GM19452 (cell line): ENCODE results near the gene EPS15.
"Not testable (repeated sequence)": the region's sequence is repeated elsewhere in the genome, so short reads cannot be mapped to it uniquely, and the experiment has no call there.

Experiments used
- ATAC-seq: cut with Tn5 transposase; IDR thresholded peaks from one replicate; pipeline ENCODE4 v1.9.1; 2021; ENCODE audit not compliant: unreplicated experiment

Gene EPS15

GRCh38 chr1:51543858-51544257, 24.8 kb upstream of the EPS15 start:
- no peak for ATAC-seq

- ATAC-seq = no peak
These were observed 23.3 kb upstream of the EPS15 start for GRCh38 chr1:51542158-51542953.

GRCh38 chr1:51541313-51542050, 22.4 kb upstream of the EPS15 start:
- no peak for ATAC-seq

GRCh38 chr1:51537568-51537967, 18.5 kb upstream of the EPS15 start:
- ATAC-seq = no peak

DNA sequence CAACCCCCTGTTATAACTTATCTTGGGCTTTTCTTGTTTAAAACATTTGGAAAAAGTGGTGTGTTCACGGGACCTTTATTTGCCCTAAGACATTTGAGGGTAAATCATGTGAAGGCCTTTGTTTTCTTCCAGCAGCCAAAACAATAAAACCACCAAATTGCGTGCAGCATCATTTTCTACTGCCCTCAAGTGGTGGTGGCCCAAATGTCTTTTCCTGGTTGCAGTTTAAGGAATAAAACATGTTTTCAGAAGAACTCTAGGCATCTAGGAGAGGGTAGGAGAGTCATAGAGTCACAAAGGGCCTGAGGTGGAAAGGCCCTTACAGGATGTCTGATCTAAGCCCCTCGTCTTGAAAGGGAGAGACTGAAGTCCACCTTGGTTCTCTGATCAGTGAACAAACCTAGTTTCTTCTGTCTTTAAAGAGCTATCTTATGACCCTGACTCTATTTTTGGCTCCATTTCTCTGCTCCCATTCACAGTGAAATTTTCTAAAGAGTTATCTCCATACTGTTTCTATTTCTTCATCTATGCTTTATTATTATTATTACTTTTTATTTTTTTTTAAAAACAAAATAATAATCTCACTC, 16.0 kb upstream of the EPS15 start:
- no peak for ATAC-seq

- ATAC-seq = no peak
These were observed 15.4 kb upstream of the EPS15 start for GRCh38 chr1:51534447-51534846.

DNA sequence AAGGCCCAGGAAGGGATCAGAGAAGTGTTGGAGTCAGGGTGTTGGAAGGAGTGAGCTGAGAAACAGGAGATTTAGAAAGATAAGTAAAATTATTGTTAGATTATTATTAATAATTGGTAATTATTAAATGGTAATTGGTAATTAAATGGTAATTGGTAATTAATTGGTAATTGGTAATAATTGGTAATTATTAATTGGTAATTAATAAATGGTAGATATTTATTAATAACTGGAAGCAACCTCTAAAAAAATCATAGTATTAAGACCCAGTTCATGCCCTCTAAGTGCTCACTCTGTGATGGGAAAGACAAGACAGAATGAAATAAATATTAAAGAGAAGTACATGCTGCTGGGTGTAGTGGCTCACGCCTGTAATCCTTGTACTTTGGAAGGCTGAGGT, 13.8 kb upstream of the EPS15 start:
- ATAC-seq = no peak

GRCh38 chr1:51530447-51530846, 11.4 kb upstream of the EPS15 start:
- ATAC-seq = not testable (repeated sequence)

- ATAC-seq = no peak
These were observed 8.1 kb upstream of the EPS15 start for GRCh38 chr1:51527144-51527543.

DNA sequence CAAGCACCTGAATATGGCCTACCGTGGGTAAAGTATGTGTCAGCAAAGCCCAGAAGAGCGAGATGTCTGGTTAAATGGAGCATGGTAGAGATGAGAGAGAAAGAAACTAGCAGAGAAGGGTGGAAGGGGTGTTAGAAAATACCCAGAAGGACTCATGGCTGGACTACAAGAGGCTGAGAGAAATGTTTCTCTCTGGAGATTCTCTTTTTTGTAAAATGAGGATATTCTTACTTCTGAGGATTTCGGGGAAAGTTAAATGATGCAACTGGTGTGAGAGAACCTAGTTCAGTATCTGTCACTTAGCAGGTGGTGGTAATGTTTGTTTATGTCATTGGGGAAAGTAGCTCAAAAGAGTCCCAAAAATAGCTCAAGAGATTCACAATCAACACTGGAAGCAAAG, 7.2 kb upstream of the EPS15 start:
- ATAC-seq = no peak

- ATAC-seq = no peak
These were observed 6.2 kb upstream of the EPS15 start for GRCh38 chr1:51525295-51525694.

GRCh38 chr1:51524817-51525216, 5.8 kb upstream of the EPS15 start:
- ATAC-seq = no peak

DNA sequence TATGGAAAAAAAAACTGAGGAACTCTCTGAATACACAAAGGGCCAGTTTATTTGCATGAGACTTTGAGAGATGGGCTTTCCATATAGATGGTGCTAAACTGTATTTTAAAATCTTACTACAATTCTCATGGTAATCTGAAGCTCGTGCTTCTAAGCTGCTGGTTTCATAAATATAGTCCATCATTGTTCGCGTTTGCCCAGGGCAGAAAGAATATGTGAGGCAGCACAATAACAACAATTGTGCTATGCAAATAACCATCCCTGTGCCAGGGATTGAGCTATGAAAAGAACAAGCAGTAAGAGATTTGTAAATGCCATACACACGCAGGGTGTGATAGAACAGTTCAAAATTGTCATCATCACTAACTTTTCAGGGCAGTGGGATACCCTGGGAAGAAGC, 4.9 kb upstream of the EPS15 start:
- no peak for ATAC-seq

- no peak for ATAC-seq
These were observed 1.7 kb upstream of the EPS15 start for GRCh38 chr1:51520700-51521248.

GRCh38 chr1:51519865-51520699, 1.0 kb upstream of the EPS15 start:
- no peak for ATAC-seq

DNA sequence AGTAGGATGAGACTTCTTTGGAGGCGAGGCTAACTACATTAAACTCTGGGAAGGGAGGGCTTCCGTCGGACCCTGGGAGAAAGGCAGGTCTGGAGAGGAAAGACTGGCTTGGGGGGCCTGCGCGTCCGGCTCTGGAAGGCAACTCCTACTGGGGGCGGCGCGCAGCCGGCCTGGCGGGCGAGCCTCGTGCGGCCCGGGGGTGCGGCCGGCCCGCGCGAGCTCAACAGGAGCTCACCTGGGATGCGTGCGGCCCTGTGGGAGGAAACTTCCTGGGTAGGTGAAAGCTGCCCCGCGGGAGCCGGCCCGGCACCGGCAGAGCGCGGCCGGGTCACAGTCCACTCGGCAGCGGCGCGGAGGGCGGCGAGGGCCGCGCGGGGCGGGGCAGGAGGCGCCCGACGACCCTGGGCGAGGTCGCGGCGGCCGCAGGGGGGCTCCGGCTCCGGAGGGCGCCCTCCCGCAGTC, 449 bp downstream of the EPS15 start:
- peak; percentile 39 for ATAC-seq

- ATAC-seq = peak; percentile 31
These were observed 957 bp downstream of the EPS15 start for GRCh38 chr1:51518033-51518585.

DNA sequence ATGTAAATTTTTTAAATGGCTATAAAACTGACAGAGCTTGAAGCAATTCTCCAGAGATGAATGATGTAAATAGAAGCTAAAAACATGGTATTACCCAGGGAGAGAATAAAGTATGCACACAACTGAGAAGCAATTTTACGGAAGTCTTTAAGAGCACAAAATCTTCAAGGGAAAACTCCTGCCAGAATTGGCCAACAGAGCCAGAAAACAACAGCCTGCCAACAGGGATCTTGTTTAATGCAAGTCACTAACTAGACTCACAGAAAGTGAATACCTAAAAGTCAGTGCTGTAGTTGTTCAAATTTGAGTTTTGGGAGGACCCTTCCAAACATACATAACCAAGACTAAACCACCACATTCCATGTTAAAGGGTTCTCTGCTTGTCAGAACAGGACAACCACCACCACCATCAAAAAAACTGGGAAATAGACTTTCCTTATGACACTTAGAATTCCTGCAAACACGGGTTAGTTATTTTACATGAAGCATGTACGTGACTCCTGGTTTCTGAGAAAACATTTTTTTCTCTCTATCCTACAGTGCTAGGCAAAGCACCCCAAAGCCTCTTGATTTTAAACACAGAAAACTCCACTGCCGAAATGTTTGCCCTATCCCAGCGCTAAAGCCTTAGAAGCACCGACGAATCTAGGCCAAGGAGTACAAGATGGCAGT, 1.6 kb downstream of the EPS15 start:
- no peak for ATAC-seq

GRCh38 chr1:51516649-51517158, 2.4 kb downstream of the EPS15 start:
- ATAC-seq = no peak
